ENCODE results near the gene KLHL40.

DNA sequence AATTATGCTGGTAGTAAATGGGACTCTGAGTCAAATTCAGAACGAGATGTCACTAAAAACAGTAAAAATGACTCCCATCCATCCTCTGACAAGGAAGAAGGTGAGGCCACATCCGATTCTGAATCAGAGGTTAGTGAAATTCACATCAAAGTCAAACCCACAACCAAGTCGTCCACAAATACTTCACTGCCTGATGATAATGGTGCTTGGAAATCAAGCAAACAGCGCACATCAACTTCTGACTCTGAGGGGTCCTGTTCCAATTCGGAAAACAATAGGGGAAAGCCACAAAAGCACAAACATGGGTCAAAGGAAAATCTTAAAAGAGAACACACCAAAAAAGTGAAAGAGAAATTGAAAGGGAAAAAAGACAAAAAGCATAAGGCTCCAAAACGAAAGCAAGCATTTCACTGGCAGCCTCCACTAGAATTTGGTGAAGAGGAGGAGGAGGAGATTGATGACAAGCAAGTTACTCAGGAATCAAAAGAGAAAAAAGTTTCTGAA, 46.9 kb upstream of the KLHL40 start:
- TF ChIP-seq POLR2A (IDR thresholded peaks at IDR 0.05; ENCODE audit: low read length) (no peak), GATA1 (IDR thresholded peaks at IDR 0.05; ENCODE audit: low read depth, low read length) (no peak)

All from erythroblast (primary cell).